HL-60 (cell line): ENCODE measurements around the gene PDZK1.

Source experiments
- TF ChIP-seq, protein P1 (sequence below): IDR thresholded peaks from one replicate; pipeline ENCODE4 v1.5.1; 2011; ENCODE audit warnings: low read length, control low read depth, inconsistent platforms; ENCODE audit not compliant: insufficient read depth
- TF ChIP-seq, protein P2 (sequence below): IDR thresholded peaks from 2 replicates; pipeline ENCODE4 v1.6.1; 2012; ENCODE audit warnings: low read depth; ENCODE audit not compliant: insufficient replicate concordance

DNA sequence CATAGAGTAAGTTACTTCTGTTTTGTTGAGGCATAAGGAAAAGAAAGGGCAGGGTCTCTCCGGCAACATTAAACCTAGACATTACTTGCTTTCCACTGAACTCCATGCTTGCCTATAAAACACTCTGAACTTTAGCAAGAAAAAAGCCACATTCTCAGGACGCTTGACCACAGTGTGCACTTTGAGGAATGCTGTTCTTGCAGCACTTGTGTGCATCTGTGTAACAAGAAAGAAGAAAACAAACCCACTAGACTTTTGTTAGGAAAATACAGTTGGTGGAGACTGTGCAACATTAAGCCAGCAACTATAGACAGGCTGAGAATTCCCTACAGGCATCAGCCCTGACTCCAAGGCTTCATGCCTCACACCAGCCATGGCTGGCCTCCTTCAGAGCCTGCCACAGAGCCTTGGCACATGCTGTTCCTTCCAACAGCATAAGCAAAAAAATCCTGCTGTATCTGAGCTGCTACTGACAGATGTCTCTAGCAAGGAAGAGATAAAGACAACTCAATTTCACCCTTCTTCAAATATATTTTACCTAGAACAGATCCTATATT is 5.8 kb downstream of the PDZK1 start:
- TF ChIP-seq, protein P1, sequence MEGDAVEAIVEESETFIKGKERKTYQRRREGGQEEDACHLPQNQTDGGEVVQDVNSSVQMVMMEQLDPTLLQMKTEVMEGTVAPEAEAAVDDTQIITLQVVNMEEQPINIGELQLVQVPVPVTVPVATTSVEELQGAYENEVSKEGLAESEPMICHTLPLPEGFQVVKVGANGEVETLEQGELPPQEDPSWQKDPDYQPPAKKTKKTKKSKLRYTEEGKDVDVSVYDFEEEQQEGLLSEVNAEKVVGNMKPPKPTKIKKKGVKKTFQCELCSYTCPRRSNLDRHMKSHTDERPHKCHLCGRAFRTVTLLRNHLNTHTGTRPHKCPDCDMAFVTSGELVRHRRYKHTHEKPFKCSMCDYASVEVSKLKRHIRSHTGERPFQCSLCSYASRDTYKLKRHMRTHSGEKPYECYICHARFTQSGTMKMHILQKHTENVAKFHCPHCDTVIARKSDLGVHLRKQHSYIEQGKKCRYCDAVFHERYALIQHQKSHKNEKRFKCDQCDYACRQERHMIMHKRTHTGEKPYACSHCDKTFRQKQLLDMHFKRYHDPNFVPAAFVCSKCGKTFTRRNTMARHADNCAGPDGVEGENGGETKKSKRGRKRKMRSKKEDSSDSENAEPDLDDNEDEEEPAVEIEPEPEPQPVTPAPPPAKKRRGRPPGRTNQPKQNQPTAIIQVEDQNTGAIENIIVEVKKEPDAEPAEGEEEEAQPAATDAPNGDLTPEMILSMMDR: no peak
- TF ChIP-seq, protein P2, sequence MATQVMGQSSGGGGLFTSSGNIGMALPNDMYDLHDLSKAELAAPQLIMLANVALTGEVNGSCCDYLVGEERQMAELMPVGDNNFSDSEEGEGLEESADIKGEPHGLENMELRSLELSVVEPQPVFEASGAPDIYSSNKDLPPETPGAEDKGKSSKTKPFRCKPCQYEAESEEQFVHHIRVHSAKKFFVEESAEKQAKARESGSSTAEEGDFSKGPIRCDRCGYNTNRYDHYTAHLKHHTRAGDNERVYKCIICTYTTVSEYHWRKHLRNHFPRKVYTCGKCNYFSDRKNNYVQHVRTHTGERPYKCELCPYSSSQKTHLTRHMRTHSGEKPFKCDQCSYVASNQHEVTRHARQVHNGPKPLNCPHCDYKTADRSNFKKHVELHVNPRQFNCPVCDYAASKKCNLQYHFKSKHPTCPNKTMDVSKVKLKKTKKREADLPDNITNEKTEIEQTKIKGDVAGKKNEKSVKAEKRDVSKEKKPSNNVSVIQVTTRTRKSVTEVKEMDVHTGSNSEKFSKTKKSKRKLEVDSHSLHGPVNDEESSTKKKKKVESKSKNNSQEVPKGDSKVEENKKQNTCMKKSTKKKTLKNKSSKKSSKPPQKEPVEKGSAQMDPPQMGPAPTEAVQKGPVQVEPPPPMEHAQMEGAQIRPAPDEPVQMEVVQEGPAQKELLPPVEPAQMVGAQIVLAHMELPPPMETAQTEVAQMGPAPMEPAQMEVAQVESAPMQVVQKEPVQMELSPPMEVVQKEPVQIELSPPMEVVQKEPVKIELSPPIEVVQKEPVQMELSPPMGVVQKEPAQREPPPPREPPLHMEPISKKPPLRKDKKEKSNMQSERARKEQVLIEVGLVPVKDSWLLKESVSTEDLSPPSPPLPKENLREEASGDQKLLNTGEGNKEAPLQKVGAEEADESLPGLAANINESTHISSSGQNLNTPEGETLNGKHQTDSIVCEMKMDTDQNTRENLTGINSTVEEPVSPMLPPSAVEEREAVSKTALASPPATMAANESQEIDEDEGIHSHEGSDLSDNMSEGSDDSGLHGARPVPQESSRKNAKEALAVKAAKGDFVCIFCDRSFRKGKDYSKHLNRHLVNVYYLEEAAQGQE: no peak
